HG02981 (cell line): ENCODE measurements around the gene KLHL1.

ENCODE experiments used
- ATAC-seq: cut with Tn5 transposase; IDR thresholded peaks from one replicate; pipeline ENCODE4 v1.9.1; 2021; ENCODE audit warnings: mild to moderate bottlenecking, moderate library complexity; ENCODE audit not compliant: unreplicated experiment

KLHL1 gene

DNA sequence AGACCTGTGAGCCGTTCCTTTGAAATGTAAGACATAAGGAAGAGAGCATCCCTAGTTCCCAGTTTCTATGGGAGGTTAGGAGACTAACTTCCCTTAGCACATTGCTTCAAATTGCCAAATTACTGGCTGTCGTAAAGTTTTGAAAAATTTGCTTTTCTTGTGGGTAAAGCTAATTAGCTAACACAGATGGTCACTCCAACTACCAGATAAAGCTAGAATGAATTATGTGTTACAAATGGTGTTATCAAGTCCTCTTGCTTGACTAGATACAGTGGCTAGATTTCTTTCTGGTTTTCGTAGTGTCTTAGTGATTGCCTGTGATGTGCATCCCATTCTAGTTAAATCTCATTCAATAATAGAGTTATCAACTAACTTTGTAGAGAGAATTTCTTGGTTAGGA is 417.3 kb downstream of the KLHL1 start:
- ATAC-seq, result no peak

DNA sequence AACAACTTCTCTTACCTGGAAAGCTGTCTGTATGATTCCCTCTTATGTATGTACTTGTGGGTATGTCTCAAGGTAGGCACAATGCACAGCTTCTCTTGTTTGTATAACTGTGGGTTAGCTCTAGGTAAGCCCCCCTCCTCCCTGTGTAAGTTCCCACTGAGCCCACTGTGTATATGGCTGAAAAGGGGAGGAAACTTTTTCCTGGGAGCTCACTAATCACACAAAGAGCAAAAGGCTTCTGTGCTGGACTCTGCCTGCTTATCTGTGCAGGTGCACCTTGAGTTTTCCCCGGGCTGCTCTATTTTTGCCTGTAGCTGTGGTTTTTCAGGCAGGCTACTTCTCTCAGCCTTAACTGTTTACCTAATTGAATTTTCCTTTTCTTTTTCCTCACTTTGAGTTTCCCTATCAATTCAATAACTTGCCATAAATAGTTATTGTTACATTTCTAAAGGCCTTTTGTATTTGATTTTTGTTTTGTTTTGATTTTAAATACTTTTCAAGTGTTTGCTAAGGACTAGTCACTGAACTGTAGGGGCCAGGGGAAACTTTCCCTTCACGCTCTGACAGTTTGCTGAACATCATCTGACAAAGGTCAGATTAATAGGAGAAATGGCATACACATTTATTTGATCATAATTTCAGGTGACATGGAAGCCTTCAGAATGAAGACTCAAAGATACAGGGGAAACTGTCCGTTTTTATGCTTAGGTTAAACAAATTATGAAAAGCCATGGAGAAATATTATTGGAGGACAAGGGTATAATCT is 424.1 kb downstream of the KLHL1 start:
- no peak for ATAC-seq

DNA sequence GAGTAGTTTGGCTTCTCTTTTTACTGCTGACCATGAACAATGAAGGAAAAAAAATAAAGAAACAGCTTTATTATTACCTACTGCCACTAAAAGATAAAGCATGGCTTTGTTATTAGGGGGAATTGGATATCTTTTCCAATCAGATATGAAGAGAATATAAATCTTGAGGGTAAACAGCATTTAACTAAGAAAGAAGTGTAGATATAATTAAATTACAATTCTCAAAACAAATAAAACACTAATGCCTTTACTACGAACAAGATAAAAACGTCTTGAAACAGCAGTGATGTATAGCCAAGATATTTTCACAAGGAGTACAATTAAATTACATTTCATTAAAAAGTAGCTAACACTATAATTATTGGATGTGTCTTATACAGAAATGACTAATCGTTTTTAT is 426.5 kb downstream of the KLHL1 start:
- ATAC-seq, result no peak

DNA sequence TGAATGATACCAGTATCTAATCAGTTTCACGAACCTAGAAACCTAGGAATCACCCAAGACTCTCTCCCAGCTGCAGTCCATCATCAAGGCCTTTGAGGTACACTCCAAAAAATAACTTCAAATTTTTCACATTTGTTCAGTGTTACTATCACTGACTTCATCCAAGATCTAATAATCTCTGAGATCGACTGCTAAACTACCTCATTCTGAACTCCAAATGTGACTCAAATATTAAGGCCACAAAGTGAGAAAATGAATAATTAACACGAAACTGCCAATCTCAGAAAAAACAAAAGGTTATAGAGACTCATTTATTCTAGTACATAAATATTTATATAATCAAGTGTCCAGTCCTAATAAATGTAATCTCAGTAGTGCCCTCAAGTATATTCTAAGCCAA is 430.9 kb downstream of the KLHL1 start:
- no peak for ATAC-seq

DNA sequence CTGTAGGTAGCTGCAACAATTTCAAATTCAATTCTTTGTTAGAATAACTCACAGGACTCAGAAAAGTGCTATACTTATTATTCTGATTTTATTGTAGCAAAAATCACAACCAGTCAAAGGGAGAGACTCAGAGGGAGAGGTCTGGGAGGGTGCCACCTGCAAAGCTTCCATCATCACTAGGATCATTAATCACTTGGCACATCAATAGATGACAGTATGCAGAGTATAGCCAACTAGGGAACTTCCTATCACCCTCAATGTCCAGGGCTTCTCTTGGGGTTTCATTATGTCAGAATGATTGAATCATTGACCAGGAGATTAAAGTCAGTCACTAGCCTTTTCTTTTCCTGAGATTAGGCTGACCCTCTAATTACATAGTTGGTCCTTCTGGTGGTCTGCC is 432.0 kb downstream of the KLHL1 start:
- no peak for ATAC-seq

DNA sequence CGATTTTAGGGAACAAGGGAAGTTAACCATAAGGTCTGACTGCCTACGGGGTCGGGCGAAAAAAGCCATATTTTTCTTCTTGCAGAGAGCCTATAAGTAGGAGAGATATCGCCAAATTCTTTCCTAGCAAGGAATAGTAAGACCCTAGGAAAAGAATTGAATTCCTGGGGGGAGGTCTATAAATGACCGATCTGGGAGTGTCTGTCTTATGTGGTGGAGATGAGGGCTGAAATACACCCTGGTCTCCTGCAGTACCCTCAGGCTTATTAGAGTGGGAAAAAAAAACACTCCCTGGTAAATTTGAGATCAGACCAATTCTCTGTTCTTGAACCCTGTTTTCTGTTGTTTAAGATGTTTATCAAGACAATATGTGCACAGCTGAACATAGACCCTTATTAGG is 448.1 kb downstream of the KLHL1 start:
- no peak for ATAC-seq

DNA sequence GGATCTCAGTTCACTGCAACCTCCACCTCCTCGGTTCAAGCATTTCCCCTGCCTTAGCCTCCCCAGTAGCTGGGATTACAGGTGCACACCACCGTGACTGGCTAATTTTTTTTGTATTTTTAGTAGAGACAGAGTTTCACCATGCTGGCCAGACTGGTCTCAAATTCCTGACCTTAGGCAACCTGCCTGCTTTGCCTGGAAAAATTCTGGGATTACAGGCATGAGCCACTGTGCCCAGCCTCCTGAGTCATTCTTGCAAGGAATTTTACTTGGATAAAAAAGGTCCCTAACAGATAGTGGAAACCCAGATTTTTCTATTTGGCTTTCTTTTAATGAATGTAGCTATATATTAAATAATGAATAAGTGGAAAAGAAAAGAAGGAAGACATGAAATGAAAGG is 450.6 kb downstream of the KLHL1 start:
- ATAC-seq, result no peak

DNA sequence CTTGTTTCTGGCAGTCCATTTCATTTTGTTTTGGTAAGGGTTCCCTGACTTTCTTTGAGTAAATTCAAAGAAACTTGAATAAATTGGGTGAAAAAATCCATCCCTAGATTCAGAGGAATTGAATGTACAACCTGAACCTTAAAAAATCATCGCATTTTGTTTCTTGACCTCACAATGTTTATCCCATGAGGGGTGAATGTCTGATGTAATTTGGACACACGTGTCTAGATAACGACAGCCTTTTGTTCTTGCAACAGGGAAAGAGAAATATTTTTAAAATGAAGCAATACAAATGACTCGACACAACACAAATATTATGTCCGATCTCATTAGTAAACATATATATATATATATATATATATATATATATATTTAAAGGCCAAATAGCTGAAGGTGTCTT is 453.9 kb downstream of the KLHL1 start:
- ATAC-seq, result no peak
